GM21515 (cell line): ENCODE measurements around the gene PARL.

Experiments
- ATAC-seq: cut with Tn5 transposase; IDR thresholded peaks from one replicate; pipeline ENCODE4 v1.9.1; 2021; ENCODE audit not compliant: unreplicated experiment

The PARL gene

DNA sequence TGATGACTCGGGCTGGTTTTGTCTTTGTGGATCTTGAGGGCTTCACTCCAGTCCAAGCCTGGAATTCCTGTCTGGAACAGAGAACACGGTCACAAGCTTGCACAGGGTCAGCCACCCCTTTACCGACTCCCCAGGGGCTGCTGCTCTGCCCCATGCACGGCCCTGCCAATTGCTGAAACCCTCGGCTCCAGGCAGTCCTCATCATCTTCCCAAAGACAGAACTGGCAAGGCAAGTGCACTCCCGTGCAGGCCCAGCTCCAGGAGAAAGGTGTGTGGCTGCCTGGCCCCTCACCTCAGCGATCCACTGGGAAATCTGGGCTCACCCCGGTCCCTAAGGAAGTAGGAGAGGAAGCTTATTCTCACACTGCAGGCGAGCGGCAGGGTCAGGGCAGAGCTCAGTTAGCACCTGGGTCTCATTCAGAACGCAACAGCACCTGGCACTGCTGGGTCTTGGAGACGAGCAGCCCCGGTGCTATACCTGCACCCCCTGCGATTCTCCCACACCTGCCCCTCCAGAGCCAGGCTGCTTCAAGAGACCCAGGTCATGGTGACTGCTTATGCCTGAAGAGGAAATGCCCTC lies 66.5 kb downstream of the PARL start:
- ATAC-seq, result no peak

- ATAC-seq, result no peak
Measured at GRCh38 chr3:183817639-183818038, 67.0 kb downstream of the PARL start.

- ATAC-seq, result no peak
Measured at GRCh38 chr3:183816681-183817510, 67.8 kb downstream of the PARL start.

DNA sequence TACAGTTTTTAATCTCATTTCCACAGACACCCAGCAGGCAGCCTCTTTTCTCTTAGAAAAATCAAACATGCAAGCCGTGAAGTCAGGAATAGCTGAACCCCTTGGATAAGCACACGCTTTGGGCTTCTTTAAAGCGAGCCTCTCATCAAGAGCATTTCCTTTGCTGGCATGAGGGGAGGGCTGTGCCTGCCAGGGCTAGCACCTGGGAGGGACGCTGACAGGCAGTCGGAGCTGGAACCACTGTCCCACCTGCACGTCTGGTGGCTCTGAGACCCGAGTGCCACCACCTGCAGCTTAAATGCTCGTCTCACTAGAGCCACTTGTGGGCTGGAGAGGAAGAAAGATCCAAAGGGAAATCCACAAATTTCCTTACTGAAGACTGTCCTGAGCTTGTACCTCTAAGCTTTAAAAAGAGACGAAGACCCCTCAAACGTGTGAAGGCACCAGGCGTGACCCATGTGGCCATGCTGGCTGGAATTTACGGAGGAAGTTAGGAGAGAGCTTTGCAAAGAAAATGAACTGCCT lies 68.7 kb downstream of the PARL start:
- no peak for ATAC-seq

DNA sequence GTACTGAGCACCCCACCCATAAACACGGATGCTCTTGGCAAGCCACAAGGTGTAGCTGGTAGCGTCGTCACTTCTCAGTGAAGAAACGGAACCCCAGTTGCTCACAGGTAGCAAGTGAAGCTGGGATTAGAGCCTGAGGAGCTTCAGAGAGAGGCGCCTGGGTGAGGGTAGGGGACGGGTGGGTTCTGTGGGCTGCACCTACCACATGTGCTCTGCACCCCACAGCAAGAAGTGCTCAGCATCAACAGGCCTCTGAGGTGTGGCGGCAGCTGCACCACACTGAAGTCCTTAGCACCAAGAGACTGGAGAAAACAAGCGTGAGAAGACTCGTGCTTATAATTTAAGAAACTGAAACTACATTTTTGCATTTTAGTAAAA lies 69.1 kb downstream of the PARL start:
- no peak for ATAC-seq

DNA sequence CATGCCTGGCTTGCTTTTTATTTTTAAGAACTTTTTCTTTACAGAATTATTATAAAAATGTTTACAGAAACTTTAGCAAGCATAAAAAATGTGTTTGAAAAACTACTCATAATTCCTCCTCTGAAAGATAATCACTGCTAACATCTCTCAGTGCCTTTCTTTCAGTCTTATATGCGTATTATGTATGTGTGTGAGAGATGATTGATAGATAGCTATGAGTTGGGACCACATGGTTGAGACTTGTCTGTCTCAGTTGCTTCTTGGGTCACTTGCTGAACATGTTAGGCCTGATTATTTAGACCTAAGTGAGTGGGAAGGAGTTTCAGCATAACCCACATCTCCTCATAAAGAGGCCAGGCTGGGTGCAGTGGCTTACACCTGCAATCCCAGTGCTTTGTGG lies 70.4 kb downstream of the PARL start:
- ATAC-seq, result no peak

DNA sequence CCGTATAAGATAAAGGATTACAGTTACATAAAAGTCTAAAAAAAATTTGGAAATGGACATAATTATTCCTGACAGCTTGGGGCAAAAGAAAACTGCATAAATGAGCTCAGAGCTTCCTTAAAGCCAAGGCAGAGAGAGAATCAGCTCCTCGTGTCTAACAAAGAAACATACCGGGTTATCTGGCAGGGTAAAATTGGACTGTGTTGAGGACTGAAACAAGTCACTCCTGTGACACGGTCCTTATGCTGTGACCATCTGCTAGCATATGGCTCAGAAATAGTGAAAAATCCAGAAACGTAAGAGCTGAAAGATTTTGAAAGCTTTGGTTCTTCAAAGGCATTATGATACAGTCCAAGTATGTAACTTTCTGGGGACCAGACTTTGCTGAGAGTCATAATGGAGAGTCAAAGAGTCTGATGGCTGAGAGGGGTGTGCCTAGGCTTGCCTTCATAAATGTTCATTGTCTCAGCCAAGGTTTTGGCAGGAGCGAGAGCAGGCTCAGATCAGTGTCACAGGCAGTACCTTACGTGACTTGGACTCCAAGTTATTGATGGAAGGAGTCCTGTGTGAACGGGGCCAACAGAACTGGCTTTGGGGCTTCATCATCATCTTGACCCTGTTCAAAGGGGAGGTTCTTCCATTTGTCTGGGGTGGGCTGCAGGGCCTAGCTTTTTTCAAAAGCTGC lies 71.8 kb downstream of the PARL start:
- ATAC-seq, result no peak

DNA sequence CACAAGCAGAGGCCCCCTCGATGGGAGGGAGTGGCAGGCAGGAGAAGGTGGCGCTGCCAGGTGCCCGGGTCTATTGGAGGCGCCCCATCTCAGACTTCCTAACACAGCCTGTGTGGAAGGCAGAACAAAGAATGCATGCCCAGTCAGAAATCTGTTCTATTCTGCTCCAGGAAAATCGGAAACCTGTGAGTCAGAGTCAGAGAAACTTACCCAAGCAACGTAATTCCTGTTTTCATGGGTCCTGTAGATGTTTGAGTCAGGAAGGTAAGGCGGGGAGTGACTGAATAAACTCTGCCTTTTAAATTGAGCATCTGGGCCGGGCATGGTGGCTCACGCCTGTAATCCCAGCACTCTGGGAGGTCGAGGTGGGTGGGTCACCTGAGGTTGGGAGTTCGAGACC lies 73.0 kb downstream of the PARL start:
- no peak for ATAC-seq

DNA sequence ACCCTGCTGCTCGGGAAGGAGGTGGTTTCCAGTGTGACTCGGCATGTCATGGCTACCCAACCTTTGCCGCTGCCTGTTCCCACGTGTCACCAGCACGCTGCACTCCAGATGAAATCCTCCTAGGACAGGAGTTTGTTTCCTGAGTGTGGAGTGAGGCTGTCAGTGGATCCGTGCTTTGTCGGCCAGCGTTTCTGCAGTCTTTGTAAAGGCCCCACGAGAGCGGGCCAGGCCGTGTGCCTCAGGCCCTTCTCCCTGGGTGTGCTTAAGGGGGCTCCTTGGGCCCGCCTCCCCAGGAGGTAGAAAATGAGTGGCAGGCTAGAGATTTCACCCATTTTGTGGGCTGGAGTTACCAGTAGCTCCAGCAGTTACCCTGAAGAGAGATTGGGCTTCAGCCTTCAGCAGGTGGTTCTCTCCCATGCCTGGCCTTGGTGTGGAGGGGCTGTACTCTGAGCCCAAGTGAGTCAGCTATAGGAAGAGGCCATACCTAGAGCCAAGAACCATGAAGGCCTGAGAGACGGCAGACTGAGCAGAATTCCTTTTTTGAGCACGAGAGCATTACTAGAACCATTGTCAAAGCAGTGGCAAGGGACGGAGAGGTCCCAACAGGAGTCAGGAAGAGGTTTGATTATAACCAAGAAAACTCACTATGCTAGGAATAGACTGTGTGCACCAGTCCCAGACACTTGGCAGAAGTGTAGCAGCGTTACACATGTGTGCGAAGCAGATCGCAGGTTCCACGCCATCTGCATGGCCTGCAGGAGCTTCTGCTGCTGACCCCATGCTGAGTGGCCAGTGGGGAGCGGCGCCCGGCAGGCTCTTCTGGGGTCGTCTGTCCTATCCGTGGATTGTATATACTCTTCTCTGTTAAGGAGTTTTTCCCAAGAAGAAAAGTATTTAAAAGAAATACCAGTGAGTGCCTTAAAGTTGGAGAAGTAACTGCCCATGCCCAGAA lies 73.8 kb downstream of the PARL start:
- no peak for ATAC-seq

GRCh38 chr3:183809270-183809669 lies 75.4 kb downstream of the PARL start:
- no peak for ATAC-seq

DNA sequence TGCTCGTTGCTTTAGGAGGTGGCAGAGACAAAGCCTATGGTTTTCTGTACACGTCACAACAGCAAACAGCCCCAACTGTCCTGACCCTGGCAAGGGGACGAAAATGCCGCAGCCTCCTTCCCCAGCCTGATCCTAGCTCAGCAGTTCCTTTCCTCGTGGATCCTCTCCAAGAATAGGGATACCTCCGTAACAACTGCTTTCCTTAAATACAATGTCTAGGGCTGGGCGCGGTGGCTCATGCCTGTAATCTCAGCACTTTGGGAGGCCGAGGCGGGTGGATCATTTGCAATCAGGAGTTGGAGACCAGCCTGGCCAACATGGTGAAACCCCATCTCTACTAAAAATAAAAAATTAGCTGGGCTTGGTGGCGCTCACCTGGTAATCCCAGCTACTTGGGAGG lies 76.3 kb downstream of the PARL start:
- ATAC-seq, result no peak

DNA sequence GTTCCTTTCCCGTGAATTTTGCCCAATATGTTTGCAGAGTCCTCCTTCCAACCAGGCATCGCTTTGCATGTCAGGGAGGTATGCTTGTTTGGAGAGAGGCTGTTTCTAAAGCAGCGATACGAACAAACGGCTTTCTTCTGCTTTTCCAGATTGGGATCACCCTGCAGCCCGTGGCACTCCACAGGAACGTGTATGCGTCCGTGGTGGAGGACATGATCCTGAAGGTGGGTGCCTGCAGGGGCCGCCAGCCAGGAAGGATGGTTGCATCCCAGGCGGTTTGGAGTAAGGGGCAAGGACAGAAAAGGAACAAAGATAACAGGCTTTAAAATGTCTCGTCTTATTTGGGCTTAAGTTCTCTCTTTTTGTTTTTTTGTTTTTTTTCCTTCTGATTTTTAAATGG lies 76.8 kb downstream of the PARL start:
- ATAC-seq, result no peak

DNA sequence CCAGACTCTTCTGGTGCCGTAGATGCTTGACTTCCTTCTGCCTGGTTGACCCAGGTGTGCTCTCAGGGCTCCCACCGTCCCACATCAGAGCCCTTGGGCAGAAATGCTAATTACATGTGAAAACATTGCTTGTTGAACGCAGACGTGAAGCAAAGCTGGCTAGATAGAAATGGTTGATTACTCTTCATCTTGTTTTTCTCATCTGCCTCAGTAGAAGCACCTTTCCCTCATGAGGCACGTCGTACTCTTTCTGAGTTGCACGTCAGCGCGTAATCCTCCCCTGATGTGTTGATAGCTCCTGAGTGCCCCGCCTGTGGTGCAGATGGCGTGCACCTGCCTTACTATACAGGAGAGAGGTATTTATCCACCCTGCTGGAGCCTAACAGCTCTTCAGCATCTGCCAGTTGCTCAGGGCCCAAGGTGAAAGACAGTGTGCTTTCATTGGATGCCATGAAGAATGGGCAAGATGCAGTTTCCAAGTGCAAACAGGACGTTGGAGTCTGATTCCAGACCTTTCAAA lies 77.4 kb downstream of the PARL start:
- no peak for ATAC-seq

DNA sequence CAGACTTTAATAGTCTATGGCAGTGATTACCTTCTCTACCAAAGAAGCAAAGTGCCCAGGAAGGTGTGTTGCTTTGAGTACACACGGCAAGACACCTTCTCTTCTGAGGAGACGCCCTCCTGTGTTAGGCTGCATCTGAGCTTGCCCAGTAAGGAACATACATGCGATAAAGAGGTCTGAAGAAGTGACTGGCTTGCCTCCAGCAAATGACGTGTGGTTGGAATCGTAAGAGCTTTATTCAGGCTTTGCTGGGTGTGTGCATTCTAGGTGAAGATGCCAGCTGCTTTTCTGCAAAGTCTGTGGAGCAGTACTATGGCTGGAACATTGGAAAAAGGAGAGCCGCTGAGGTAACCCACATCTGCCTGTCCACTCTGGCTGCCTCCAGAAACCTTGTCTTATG lies 81.7 kb downstream of the PARL start:
- ATAC-seq, result no peak

GRCh38 chr3:183801601-183802000 lies 83.1 kb downstream of the PARL start:
- no peak for ATAC-seq

- ATAC-seq, result no peak
Measured at GRCh38 chr3:183800243-183800863, 84.3 kb downstream of the PARL start.

GRCh38 chr3:183799461-183799860 lies 85.2 kb downstream of the PARL start:
- ATAC-seq, result no peak

DNA sequence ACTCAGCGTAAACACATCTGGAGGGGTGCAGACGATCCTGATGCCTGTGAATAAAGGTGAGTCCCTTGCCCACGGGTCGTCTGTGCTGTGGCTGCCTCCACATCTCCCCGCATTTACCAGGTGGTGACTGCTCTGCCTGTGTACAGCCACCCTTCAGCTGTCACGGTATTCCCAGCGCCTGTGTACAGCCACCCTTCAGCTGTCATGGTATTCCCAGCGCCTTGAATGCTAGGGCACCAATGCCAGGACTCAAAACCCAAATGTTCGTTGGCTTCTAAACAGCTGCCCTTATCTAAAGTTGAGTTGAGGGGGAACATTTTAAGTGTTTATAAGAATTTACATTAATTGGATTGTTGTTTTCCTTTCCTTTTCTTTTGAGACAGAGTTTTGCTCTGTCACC lies 86.7 kb downstream of the PARL start:
- ATAC-seq, result no peak

DNA sequence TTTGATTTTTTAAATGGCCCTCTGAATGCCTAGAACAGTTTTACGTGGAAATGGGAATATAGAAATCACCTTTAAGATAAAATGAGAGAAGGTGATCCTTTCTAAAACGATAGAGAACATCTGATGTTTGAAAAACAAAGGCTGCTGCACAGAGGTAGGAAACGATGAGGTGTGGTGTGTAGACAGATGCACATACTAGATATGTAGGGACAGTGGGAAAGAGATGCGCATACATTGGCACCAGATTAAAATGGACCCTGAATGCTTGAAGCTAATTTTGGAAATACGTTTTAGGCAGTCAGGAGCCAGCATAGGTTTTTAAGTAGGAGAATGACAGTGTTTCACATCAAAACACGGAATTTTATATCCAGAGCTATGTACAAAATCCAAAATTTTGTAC lies 88.3 kb downstream of the PARL start:
- ATAC-seq, result no peak

- ATAC-seq, result no peak
Measured at GRCh38 chr3:183794452-183794851, 90.2 kb downstream of the PARL start.
